ENCODE results near the gene FIGNL1.

FIGNL1 gene

GRCh38 chr7:50394315-50394714, 55.8 kb downstream of the FIGNL1 start:
- DNase-seq = no peak
